T follicular helper cell (primary cell): ENCODE data around the gene PATE1.
"Not testable (repeated sequence)": the region's sequence is repeated elsewhere in the genome, so short reads cannot be mapped to it uniquely, and the experiment has no call there.

Experiments
- DNase-seq: peaks from one replicate; pipeline ENCODE4 v3.0.0-alpha.2; 2020; ENCODE audit warnings: low read depth
- total RNA-seq, 2 experiments: gene quantifications; one replicate each; lab custom pipeline; 2026; lab: John Stamatoyannopoulos, UW

The PATE1 gene, protein sequence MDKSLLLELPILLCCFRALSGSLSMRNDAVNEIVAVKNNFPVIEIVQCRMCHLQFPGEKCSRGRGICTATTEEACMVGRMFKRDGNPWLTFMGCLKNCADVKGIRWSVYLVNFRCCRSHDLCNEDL
- 0 reads per million in 2 experiments for total RNA-seq

DNA sequence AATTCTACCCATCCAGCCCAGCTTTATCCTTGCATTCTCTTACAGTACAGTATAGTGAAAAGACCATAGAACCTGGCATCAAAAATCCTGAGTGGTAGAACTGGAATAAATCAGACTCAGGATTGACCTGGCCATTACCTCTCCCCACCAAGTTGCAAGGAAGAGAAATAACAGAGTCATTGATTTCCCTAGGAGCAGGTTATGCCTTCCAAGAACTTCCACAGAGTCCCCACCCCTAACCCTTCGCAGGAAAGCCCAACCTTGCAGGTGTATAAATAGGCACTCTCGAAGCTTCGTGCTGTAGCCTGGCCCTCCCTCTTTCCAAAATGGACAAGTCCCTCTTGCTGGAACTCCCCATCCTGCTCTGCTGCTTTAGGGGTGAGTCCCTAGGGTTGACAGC, at the start of gene PATE1:
PATE1 (plus strand) TSS at position 301 of the 400 bp plus-strand sequence; CDS start at position 327, 26 bp downstream.
- no peak for DNase-seq

DNA sequence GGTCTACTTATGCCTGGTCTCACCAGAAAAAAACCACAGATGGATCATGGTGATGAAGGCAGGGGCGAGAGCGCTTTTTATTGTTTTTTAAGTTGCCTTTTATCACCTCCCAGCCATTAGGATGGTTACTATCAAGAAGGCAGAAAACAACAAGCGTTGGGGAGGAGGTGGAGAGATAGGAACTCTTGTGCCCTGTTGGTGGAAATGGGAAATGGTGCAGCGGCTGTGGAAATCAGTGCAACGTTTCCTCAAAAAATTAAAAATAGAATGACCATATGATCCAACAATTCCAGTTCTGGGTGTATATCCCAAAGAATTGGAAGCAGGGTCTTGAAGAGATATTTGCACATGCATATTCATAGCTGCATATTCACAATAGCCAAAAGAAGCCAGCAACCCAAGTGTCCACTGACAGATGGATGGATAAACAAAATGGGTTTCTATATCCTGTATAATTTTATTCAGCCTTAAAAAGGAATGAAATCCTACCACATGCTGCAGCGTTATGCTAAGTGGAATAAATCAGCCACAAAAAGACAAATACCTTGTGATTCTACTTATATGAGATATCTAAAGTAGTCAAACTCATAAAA, 45.0 kb upstream of the PATE1 start:
- DNase-seq: no peak

DNA sequence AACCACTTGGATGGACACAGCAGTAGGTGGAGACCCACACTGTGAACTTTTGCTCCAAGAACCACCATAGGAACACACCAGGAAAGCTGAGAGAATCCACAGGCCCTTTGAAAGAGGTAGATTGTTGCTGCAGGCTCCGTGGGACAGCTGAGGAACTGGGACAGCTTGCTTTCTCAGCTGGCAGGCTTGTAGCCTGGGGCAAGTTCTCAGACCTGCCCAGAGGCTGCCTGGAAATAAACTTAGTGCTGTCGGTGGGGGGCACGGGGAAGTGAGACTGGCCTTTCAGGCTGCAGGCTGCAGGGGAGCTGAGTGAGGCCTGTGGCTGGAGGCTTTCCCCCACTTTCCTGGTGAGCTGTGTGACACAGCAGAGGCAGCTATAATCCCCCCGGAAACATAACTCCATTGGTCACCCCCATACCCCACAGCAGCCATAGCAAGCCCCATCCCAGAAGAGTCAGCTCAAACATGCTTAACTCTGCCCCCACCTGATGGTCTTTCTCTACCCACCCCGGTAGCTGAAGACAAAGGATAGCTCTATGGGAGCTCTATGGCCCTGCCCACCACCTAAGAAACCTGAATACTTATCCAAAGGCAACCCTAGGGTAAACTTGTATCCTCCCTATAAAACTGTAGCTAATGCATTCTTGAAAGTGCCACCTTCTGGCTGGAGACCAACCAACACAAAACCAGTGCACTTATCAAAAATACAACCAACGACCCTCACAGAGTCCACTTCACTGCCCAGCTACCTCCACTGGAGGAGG, 44.0 kb upstream of the PATE1 start:
- no peak for DNase-seq

DNA sequence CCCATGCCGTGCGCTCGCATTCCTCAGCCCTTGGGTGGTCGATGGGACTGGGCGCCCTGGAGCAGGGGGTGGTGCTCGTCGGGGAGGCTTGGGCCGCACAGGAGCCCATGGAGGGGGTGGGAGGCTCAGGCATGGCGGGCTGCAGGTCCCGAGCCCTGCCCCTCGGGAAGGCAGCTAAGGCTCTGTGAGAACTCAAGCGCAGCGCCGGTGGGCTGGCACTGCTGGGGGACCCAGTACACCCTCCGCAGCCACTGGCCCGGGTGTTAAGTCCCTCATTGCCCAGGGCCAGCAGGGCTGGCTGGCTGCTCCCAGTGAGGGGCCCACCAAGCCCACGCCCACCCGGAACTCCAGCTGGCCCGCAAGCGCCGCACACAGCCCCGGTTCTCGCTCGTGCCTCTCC, 41.4 kb upstream of the PATE1 start:
- not testable (repeated sequence) for DNase-seq

DNA sequence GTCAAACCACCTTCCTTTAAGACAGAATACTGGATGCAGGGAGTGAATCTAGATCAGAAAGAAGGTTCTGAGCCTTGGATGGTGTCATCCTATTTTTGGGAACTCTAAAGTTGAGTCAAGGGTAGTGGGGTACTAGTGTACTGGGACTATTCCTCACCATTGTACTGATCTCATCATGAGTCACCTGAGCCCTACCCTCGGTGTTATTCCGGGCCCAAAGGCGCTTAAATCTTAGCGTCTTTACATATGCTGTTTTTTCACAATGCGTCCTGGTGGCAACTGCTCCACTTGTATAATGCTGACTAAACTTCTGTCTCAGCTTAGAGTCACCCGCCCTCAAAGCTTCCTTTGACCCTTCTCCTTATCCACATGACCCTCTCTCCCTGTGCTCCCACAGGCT, 25.3 kb upstream of the PATE1 start:
- DNase-seq: no peak

DNA sequence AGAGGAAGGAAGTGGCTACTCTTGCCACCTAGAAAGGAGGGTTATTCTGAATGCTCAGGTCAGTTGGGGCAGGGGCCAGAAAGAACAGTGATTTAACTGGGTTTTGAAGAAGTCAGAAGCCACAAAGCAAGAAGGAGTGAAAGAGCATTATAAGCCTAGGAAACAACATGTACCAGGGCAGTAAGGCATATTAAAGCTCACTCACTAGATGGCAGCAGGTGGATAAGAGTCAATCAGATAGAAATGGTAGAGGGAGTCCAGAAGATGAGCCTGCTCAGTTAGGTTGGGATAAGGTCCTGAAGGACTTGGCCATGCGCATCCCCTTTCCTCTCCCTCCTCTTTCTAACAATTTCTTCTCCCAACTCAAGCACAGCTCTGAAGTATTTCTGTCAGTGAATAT, 22.0 kb upstream of the PATE1 start:
- DNase-seq: no peak

DNA sequence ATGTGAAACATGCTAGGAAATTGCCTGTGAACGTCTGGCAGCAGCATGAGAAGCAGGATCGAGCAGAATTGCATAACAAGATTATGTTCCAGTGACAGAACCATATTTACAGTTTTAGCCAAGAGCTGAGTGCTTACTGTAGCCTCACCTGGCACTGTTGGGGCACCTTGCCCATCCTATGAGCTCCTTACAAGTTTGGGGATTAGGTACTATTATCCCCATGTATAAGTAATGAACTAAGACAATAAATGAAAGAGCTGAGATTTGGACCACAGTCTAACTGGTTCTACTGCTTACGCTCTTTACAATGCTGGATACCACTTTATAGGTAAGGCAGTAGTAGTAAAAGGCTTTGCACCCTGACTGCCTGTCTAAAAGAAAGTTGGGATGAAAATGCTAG, 17.1 kb upstream of the PATE1 start:
- DNase-seq: no peak

DNA sequence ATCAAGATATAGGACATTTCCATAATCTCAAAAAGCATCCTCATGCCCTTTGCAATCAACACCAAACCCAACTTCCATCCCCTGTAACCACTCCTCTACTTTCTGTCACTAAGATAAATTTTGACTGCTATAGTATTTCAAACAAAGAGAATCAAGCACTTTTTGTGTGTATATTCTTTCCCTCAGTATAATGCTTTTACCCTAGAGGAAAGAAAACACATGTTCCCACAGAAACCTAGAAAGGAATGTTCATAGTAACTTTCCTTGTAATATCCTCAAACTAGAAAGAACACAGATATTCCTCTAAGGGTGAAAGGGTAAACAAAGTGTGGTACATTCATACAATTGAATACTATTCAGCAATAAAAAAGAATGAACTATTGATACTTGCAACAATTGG, 5.5 kb upstream of the PATE1 start:
- DNase-seq: no peak

DNA sequence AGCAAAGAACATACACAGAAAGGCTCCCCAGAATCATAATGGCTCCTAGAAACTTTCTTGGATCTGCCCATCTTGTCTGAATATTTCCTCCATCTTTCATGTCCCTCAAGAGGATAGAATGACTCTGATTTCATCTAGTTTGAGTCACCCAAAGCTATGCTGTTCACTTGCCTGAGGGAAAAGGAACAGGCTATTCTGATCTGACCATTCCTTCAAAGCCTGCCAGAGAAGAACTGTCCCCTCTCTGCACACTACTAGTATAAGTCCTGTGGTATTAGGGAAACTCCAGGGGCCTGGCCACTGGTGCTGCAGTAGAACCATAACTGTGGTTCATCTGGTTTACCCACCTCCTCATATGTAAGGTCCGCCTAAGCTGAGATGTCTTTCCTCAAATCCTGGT, 2.4 kb upstream of the PATE1 start:
- no peak for DNase-seq

DNA sequence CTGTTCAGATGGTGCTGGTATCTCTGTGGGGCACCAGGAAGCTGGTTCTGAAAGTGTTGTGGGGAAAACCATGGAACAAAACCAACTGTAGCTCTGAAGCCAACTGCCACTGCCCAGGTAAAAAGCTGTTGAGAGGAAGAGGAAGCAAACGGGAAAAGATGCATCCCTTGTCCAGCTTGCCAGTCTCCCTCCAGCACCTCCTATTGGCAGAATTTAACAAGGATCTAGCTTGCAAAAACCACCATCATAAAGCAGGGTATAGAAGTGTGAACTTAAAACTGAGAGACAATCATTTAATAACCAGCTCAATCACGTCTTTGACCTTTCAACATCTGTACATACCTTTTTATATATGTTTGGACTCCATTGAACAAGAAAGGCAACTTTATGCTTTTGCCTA, 4.5 kb downstream of the PATE1 start:
- no peak for DNase-seq

DNA sequence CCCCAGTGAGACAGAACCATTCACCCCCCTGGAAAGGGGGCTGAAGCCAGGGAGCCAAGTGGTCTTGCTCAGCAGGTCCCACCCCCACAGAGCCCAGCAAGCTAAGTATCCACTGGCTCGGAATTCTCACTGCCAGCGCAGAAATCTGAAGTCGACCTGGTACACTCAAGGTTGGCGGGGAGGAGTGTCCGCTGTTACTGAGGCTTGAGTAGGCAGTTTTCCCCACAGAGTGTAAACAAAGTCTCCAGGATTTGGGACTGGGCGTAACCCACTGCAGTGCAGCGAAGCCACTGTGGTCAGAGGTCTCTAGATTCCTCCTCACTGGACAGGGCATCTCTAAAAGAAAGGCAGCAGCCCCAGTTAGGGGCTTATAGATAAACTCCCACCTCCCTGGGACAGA, 10.0 kb downstream of the PATE1 start:
- DNase-seq: no peak

DNA sequence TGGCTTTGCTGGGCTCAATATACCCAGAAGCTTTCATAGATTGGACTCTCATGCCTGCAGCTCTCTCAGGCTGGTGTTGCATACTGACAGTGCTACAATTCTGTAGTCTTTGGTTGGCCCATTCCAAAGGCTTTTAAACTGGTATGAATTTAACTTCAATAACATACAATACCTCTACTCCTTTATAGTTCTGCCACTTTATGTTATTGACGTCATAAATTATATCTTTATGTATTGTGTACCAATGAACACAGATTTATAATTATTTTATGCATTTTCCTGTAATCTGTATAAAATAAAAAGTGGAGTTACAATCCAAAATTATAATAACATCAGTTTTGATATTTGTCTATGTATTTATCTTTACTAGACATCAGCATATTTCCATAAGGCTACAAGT, 16.4 kb downstream of the PATE1 start:
- DNase-seq: no peak

DNA sequence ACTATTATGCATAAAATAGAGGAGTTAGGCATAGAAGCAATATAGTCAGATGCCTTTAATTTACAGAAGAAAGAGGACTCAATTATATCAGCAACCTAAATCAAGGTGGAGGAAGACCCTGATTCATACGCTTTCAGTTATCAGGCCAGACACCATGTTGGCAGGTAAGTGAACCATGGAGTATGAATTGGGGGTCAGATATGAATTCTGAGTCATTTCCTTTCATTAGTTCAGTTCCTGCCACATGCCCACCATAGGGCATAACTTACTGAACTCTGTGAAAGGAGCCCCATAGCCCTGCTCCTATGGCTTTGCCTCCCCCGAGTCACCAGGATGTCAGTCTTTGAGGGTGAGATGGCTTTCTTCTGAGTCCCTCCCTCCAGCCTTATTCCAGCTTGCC, 17.4 kb downstream of the PATE1 start:
- no peak for DNase-seq

DNA sequence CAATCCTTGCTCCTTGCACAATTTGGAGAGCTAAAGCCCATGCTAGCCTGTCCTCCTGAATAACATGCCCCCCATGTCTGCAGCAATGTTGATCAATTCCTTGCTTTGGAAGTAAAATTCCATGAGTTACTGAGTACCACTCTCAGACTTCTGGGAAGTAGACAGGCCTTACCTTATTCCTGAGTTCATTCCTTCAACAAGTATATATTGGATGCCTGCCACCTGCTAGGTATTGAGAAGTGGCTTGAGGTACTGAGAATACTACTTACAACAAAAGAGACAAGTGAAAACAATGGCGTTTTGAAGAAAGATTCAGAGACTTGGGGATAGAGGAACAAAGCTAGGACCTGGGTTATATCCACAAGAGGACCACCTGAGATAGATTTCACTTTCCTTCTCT, 20.2 kb downstream of the PATE1 start:
- no peak for DNase-seq

DNA sequence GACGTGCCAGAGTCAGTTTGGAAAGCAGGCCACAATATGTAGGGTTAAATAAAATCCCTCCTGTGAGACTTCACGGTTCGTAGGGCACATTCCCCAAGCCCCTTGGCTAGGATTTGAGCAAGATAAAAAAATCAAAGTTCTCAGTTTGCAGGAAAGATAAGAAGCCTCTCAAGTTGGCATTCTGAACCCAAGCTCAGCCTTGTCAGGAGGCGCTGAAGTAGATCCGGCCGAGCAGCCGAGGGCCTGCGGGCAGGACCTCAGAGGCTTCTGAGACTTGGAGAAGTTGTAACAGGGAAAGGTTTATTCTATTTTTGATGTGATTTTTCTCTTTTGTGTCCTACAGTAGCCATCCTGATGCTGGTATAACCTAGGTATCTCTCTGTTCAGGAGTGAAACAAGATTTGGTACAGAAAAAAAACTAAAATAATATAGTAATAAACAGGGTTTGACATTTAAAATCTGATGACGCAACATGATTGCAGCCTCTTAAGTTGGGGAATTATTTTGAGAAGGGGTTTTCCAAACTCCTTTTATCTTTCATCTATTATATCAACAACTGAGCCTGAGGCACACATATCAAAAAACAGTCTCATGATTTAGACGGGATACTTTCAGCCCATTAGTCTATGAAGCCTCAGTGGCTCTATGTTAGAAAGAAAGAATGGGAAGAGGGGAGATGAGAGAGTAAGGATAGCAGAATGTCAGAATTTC, 22.4 kb downstream of the PATE1 start:
- DNase-seq: no peak

DNA sequence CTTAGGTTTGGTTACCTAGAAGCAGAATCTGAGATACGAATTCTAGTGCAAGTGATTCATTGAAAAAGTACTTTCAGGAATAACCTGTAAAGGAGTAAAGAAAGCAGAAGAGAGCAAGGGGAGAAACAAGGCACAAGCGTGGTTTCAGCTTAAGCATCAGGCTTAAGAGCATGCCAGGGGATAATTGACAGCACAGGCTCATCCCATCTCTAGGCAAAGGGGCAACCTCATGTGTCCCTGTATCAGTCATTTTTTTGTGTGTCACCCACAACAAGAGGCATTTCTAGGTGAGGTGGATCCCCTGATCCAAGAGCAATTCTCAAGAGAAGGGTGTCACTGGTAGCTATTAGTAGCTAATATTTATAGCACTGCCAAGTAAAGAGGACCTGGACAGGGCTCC, 24.5 kb downstream of the PATE1 start:
- DNase-seq: no peak

DNA sequence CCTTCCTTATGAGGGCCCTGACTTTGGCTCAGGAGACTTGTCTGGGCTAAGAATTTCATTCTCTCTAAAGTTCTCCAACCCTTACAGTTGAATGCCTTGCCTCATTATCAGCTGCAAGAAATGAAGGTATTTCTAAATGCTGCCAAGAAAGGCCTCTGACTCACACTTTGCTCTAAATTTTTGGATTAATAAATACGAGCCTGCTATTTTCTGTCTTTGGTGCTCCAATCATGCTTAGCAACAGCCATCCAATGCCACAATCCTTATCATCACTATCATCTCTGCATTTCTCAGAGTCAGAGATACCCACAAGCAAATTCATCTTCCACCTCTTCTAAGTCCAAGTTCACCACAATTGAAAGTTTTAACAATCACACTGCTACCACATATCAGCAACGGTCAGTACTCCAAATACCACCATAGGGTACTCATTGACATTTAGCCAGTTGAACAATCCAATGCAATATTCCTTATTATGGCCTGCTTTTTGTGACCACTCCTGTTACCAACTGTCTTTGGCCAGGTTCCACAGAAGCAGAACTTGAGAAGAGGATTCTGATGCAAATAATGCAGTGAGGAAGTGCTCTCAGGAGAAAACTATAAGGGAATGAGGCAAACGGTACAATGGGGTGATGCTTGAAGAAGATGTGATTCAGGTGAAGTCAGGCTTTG, 26.9 kb downstream of the PATE1 start:
- DNase-seq: no peak

DNA sequence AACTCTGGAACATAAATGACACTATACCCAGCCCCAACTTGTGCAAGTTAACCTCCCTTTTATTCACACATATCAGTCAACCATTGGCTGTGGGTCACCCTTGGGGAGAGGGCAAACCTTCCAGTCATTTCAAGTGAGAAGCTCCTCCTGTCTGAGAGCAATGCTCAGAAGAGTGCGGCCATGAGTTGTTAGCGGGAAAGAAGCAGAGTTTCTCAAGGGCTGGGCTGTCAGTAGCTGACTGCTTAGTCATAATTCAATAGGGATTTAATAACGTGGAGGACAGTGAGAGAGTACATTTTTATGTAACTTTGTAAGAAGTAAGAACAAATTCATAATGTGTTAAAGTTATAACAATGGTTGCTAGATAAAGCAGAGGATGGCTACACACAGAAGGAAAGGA, 27.4 kb downstream of the PATE1 start:
- no peak for DNase-seq

DNA sequence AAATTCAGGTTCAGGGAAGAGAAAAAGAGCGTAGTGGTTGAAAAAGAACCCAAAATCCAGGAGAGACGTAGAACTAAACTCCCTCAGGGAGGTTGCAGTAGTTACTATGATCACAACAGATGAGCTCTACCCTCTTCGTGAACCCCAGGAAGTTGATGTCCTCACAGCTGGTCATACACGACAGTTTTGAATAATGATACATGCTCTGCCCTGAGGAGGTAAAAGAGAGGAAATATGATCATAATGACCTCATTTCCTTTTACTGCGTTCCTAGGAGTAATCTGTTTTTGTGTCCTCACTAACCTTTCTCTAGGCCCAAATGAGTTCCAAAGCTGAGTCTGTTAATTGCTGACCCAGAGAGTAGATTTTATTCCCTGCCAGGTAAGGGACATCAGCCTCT, 31.2 kb downstream of the PATE1 start:
- DNase-seq: no peak

DNA sequence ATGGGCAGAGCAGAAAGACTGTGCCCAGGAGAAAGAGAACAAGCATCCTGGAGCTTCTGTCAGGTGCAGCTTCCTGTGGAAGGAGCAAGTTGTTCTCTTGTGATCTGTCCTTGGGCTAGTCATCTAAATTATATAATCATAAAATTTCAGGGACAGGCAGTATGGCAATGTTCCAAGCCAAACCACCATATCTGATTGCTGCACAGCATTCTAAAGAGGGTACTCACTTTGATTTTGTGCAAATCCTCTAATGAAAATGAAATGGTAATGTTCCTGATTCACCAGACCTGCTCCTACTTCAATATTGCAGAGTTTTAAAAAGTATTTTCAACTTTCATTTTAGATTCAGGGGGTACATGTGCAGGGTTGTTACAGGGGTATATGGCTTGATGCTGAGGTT, 32.6 kb downstream of the PATE1 start, which contains the start of gene PATE2:
PATE2 (minus strand) TSS at position 101 of the 400 bp plus-strand sequence; CDS start at position 46, 55 bp downstream.
- no peak for DNase-seq

DNA sequence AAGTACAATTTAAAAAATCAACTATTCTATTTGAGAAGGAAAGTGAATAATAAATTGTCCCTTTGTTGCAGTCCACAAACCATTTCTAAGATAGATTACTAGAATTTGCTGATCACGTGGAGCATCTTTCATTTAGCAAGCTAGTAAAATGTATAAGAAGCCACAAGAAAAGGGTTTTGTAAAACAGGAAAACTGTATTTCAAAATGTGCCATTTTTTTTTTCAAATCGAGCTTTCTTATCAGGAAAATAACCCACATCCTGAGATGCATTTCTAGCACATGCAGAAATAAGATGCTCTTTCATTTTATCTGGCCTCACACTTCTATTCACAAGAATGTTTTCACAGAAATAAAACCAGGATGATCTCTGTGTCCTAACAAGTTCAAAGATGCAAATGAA, 38.6 kb downstream of the PATE1 start:
- no peak for DNase-seq

DNA sequence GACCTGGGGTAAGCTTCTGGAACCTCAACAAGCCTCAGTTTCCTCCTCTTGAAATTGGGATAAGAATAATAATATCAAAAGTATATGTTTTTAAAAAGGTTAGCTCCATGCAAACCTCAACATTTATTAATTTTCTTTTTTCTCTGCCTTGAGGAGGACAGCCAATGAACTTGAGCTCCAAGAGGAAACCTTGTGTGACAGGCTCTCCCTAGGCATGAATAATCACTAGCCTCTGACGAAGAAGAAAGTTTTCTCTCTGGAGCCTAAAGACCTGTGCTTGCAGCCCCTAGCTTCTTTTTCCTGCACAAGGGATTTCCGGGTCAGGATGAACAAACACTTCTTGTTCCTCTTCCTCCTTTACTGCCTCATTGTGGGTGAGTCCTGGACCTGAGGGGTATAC, 41.7 kb downstream of the PATE1 start, which contains the start of gene PATE3:
PATE3 (plus strand) TSS at position 301 of the 400 bp plus-strand sequence; CDS start at position 326, 25 bp downstream.
- no peak for DNase-seq
